DOHH2 (cell line): ENCODE measurements around the gene NFIX.

Source experiments
- EZH2phosphoT487 ChIP-seq: fragments of 200-600 bp; sonication (generic); IDR thresholded peaks from 2 replicates; pipeline ENCODE4 v1.6.1; 2017; ENCODE audit warnings: borderline replicate concordance, mild to moderate bottlenecking, antibody characterized with exemption, low read length, moderate library complexity, mixed read lengths
- TF ChIP-seq, protein P1 (sequence below): fragments of 200-600 bp; sonication (generic); IDR thresholded peaks from one replicate; pipeline ENCODE4 v1.5.1; 2014; ENCODE audit warnings: antibody characterized with exemption, mild to moderate bottlenecking, low read depth, low read length; ENCODE audit not compliant: poor library complexity, severe bottlenecking

DNA sequence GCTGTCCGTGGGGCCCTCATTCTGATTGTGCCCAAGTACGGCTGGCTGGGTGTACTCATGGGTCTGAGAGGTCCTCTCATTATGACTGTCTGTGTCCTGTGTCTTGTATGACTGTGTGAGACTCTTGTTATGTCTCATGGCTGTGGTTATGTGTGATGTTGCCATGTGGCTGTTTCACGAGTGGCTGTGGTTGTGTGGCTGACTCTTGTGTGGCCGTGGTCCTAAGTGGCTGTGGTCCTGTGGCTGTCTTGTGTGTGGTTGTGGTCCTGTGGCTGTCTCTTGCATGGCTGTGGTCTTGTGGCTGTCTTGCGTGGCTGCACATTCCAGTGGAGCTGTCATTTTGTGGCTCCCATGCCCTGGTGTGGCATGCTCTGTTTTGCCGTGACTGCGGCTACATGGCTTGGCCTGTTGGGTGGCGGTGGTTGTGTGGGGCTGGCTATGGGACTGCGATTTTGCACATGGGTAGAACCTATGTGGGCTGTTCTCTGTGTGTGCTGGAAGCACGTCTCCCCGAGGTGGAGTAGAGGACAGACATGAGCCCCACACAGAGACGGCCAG lies 104.8 kb downstream of the NFIX start:
- TF ChIP-seq, protein P1, sequence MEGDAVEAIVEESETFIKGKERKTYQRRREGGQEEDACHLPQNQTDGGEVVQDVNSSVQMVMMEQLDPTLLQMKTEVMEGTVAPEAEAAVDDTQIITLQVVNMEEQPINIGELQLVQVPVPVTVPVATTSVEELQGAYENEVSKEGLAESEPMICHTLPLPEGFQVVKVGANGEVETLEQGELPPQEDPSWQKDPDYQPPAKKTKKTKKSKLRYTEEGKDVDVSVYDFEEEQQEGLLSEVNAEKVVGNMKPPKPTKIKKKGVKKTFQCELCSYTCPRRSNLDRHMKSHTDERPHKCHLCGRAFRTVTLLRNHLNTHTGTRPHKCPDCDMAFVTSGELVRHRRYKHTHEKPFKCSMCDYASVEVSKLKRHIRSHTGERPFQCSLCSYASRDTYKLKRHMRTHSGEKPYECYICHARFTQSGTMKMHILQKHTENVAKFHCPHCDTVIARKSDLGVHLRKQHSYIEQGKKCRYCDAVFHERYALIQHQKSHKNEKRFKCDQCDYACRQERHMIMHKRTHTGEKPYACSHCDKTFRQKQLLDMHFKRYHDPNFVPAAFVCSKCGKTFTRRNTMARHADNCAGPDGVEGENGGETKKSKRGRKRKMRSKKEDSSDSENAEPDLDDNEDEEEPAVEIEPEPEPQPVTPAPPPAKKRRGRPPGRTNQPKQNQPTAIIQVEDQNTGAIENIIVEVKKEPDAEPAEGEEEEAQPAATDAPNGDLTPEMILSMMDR = no peak
- TF ChIP-seq EZH2phosphoT487 = no peak
